ENCODE results near the gene CRY2. TPM values are rescaled to one million over a fixed set of nuclear protein-coding genes. Genes with fewer than 3 reads are reported as not detected.
"Not testable (repeated sequence)": the region's sequence is repeated elsewhere in the genome, so short reads cannot be mapped to it uniquely, and the experiment has no call there.

The CRY2 gene
- total RNA-seq, 1 donor from 2014 or later, result 74.2 TPM

- intact Hi-C loops (cut with DNase I), result no loop called here
- ATAC-seq (no peak), DNase-seq (ENCODE audit: low spot score) (no peak)
Observed at GRCh38 chr11:45889555-45889954, 42.3 kb downstream of the CRY2 start.

DNA sequence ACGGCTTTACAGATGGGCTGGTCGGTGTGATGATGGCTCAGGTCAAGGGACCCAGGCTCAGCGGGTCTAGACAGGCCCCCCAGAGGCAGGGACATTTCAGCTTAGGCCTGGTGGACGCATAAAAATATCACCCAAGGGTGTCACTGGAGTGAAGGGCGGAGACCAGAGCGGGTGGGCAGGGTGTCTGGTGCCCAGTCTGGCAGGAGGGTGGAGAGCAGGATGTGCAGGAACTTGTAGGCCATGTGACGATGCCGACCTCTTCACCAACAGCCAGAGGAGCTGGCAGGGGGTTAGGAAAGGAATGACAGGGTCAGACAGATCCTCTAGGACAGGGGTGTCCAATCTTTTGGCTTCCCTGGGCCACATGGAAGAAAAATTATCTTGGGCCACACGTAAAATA is 42.7 kb downstream of the CRY2 start:
- ATAC-seq (no peak), DNase-seq (ENCODE audit: low spot score) (no peak)
- intact Hi-C loops (cut with DNase I), result no loop called here

DNA sequence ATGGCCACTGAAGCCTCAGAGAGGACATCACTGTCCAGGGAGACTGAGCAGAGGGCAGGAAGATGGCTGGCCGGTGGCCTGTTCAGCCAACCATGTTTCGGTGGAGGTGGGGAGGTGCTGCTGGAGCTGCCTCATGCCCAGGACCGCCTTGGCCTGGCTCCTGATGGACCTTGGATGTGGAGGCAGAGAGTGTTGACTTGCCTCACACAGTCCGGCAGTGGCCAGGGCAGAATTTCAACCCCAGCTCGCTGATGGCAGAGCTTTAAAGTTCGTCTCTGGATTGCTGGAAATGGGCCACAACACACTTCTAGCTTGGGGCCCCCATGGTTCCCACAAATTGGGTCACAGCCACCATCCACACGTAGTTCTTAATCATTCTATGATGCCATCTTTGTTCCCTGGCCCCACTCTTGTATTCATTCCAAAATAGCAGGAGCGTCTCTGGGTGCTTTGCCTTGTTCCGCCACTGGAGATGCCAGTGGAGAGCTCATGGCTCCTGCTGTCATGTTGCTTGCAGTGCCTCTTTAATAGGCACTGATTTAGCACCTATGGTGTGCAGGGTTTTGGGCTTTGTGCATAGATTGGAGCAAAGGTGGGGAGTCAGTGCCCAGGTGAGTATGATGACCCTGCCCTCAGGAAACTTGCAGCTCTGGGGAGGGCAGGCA is 43.7 kb downstream of the CRY2 start:
- DNase-seq (ENCODE audit: low spot score), result no peak
- no peak for ATAC-seq
- intact Hi-C loops (cut with DNase I), result no loop called here

- ATAC-seq, result no peak
- intact Hi-C loops (cut with DNase I), result no loop called here
- DNase-seq (ENCODE audit: low spot score), result no peak
Observed at GRCh38 chr11:45892856-45893255, 45.6 kb downstream of the CRY2 start.

DNA sequence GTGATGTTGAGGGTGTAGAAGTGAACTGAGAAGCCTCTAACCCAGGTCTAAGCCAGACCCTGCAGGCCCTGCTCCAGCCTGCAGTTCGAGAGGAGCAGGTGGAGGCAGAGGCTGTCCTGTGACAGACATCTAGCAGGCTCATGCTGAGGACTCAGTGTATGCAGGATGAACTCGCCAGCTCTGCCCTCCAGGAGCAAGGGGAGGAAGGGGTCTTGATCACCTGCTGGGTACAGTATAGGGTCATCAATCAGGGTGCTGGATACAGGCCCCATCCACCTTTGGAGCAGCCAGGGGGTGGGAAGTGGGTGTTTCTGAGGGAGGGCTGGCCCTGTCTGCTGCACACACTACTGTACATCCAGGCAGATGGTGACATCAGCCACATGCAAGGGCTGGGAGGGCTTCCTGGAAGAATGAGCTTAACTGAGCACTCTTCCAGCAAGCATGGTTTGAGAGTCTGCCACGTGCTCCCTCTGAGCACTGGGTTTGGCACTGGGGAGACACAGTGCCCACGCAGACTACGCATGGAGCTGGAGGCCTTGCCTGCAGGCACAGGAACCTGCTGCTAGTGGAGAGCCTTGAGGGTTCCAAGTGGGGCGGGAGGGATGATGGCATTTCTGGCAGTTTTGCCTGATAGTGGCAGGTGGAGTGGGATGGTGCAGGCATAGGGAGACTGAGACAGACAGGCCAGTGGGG is 47.4 kb downstream of the CRY2 start:
- ATAC-seq, result no peak
- intact Hi-C loops (cut with DNase I), result no loop called here
- DNase-seq (ENCODE audit: low spot score), result no peak

DNA sequence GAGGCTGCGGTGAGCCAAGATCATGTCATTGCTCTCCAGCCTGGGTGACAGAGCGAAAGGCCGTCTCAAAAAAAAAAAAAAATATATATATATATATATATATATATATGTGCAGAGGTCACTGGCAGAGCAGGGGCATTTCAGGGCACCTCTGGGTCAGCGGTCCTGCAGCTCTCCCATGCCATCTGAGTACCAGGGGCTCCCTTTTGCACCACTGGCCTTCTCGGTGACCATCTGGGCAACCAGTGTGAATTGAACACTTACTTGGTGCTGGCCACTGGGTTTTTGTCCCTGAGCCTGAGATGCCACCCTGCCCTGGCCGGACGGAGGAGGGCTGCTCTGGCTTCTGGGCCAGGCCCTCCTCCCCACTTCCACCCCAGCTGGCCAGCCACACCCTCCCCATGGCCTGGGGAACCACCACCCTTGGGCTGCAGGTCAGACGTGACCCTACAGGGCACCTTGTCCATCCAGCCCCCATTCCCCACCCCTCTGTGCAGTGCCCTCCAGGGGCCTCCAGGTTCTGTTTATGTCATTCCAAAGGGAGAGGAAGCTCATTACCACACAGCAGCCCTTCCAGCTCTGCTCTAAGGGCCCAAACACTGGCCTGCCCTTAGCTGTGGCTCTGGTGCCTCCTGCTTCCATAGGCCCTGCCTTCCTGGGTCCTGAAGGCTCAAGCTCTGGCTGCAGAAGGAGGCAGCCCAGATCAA is 48.4 kb downstream of the CRY2 start:
- intact Hi-C loops (cut with DNase I), result no loop called here
- ATAC-seq, result no peak
- DNase-seq (ENCODE audit: low spot score), result no peak

GRCh38 chr11:45896422-45896984 is 49.2 kb downstream of the CRY2 start:
- DNase-seq (ENCODE audit: low spot score) (no peak), ATAC-seq (no peak)
- intact Hi-C loops (cut with DNase I), result no loop called here

DNA sequence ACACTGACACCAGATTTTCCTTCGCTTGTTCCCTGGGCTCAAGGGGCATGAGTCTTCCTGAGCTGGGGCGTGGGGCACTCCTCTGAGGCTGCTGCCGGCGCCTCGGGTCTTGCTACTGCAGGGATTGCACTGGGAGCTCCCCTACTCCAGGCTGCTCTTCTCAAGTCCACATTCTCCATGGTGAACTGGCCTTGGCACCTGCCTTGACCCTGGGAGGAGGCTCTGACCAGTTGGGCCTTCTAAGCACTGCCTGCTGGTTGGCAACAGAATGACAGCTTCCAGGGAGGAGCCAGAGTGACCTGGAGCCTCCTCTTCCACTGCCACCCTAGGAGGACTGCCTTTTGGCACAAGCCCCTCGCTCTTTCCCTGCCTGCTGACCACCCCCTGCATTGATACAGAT is 50.3 kb downstream of the CRY2 start:
- intact Hi-C loops (cut with DNase I), result no loop called here
- DNase-seq (ENCODE audit: low spot score), result no peak
- no peak for ATAC-seq

GRCh38 chr11:45899086-45899447 is 51.8 kb downstream of the CRY2 start:
- no peak for DNase-seq (ENCODE audit: low spot score)
- no peak for ATAC-seq
- intact Hi-C loops (cut with DNase I), result no loop called here

DNA sequence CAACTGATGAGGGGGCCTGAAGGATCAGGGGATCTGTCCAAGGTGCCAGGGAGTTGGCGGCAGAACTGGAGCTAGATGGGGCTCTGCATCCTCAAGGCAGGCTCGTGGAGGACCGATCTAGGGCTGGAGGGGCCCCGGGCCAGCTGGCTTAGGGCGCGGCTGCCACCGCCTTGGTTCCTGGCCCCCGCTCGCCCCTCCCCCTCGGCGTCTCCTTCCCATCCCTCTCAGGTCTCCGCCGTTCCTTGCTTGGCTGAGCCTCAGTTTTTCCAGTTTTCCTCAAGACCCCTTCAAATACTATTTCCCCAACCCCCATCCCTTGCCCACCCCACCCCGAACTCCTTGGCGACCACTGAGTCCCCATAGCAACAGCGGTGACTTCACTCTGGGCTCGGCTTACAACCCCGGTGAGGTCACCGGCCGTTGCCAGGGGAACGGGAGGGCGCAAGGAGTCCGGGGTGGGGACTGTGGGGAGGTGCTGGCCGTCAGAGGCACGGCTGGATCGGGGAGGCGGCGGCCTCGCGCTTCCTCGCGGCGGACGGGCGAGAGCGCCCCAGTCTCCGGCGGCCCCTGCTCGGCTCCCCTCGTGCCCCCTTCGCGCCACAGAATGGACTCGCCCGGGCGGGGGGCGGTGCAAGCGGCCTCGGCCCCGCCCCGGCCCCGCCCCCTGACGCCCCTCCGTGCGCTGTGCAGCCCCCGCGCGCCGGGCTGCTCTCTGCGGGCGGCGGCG is 52.3 kb downstream of the CRY2 start:
- intact Hi-C loops (cut with DNase I), result no loop called here
- ATAC-seq (peak; percentile 89), DNase-seq (ENCODE audit: low spot score) (peak; percentile 91)

DNA sequence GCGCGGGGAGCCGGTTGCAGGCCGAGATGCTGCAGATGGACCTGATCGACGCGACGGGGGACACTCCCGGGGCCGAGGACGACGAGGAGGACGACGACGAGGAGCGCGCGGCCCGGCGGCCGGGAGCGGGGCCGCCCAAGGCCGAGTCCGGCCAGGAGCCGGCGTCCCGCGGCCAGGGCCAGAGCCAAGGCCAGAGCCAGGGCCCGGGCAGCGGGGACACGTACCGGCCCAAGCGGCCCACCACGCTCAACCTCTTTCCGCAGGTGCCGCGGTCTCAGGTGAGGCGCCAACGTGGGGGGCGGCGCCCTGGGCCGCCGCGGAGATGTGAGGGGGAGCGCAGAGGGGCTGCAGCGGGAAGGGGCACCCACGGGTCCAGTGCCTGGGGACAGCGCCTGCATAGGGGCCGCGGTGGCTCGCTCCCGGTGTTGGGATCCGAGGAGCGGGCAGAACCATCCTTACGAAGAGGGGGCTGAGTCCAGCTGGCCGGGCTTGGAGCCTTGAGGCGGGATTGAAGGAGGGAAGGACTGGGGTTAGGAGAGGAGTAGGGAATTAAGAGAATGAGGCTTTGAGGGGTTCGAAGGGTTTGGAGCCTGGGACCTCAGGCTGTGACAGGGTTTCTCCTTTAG is 53.0 kb downstream of the CRY2 start:
- intact Hi-C loops (cut with DNase I); DNase-seq (ENCODE audit: low spot score); ATAC-seq: not testable (repeated sequence)

DNA sequence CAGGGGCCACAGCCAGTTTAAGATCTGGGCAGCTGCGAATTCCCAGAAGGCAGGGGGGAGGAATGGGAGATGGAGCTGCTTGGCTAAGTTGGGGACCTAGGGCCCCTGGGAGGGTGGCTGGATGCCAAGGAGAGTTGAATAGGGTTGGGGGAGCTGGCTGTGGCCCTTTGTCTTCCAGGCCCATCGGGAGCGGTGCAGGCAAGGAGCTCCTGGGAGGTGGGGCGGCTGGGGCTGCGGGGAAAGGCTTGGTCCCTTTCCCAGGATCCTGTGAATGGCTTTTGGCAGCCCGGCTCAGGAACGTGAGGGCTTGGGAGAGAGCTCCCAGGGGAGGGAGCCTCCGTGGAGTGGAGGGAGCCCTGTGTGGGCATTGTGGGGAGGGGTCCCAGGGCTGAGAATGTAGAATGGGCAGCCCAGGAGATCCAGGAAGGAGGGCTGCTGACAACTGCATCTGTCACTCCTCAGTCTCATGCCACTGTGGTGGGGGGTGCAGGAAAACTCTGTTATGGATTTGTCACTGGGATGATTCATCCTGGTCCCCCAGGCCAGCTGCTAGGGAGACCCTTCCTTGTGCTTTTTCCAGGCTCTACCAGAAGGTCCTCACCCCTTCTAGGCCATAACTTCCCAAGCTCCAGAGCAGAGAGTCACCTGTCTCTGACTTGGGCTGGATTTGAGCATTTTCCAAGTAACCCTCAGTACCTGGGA is 53.8 kb downstream of the CRY2 start:
- DNase-seq (ENCODE audit: low spot score), result no peak
- peak; percentile 7 for ATAC-seq
- intact Hi-C loops (cut with DNase I), result no loop called here

DNA sequence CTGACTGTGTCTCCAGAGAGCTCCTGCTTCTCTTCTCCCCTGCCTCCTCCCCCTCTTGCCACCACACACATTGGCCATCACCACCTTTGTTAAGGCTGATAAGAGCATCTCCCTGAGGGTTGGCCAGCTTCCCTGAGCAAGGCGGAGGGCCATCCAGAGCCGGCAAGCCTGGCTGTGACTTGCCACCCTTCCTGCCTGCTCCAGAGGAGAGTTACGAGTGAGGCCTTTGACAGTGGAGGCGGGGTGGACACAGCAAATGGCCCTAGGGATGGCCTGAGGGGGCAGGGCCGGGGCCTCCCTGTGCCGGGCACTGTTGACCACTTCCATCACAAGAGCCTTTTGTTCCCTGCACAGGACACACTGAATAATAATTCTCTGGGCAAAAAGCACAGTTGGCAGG is 54.4 kb downstream of the CRY2 start:
- intact Hi-C loops (cut with DNase I), result no loop called here
- DNase-seq (ENCODE audit: low spot score) (no peak), ATAC-seq (peak; percentile 8)

DNA sequence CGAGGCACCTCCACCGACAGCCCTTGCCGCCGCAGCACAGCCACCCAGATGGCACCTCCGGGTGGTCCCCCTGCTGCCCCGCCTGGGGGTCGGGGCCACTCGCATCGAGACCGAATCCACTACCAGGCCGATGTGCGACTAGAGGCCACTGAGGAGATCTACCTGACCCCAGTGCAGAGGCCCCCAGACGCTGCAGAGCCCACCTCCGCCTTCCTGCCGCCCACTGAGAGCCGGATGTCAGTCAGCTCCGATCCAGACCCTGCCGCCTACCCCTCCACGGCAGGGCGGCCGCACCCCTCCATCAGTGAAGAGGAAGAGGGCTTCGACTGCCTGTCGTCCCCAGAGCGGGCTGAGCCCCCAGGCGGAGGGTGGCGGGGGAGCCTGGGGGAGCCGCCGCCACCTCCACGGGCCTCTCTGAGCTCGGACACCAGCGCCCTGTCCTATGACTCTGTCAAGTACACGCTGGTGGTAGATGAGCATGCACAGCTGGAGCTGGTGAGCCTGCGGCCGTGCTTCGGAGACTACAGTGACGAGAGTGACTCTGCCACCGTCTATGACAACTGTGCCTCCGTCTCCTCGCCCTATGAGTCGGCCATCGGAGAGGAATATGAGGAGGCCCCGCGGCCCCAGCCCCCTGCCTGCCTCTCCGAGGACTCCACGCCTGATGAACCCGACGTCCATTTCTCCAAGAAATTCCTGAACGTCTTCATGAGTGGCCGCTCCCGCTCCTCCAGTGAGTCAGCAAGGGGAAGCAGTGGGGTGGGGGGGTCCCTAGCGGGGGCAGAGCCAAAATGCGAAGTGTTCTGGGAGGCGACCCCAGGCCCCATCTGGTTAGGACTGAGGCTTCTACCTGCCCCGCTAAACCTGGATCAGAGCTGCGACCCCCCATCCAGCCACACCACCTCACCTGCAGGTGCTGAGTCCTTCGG is 55.4 kb downstream of the CRY2 start:
- no peak for DNase-seq (ENCODE audit: low spot score)
- no peak for ATAC-seq
- intact Hi-C loops (cut with DNase I), result no loop called here

- ATAC-seq (no peak), DNase-seq (ENCODE audit: low spot score) (no peak)
- intact Hi-C loops (cut with DNase I), result no loop called here
Observed at GRCh38 chr11:45904309-45904915, 57.1 kb downstream of the CRY2 start.

DNA sequence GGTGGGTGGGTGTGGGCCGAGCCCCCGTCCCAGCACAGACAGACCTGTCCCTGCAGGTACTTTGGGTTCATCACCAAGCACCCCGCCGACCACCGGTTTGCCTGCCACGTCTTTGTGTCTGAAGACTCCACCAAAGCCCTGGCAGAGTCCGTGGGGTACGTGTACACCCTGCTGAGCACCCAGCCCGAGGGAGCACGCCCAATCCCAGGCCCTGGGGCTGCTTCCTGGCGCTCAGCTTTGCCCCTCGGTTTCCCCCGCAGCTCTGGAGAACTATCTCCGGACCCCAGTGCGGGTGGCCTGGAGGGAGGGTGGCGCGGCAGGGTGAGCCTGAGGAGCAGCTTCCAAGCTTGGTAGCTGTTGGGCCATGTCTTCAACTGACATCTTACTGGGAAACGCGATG is 57.8 kb downstream of the CRY2 start:
- ATAC-seq (no peak), DNase-seq (ENCODE audit: low spot score) (no peak)
- intact Hi-C loops (cut with DNase I), result no loop called here

DNA sequence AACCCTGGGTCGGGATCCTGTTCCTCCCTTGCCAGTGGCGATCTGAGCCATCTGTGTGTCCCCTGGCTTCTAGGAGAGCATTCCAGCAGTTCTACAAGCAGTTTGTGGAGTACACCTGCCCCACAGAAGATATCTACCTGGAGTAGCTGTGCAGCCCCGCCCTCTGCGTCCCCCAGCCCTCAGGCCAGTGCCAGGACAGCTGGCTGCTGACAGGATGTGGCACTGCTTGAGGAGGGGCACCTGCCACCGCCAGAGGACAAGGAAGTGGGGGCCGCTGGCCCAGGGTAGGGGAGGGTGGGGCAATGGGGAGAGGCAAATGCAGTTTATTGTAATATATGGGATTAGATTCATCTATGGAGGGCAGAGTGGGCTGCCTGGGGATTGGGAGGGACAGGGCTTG is 58.3 kb downstream of the CRY2 start:
- DNase-seq (ENCODE audit: low spot score); ATAC-seq; intact Hi-C loops (cut with DNase I): not testable (repeated sequence)

Data from sciatic nerve (tissue), 2 donors.